22Rv1 (cell line): ENCODE measurements around the gene CACNA1E.

Experiments used
- ZFX ChIP-seq: fragments of 450-650 bp; IDR thresholded peaks from 2 replicates; pipeline ENCODE4 v1.6.1; 2017; ENCODE audit warnings: antibody characterized with exemption, borderline replicate concordance
- TF ChIP-seq, protein P1 (sequence below): fragments of 450-650 bp; IDR thresholded peaks from 2 replicates; pipeline ENCODE4 v1.5.1; 2017; ENCODE audit warnings: mild to moderate bottlenecking

DNA sequence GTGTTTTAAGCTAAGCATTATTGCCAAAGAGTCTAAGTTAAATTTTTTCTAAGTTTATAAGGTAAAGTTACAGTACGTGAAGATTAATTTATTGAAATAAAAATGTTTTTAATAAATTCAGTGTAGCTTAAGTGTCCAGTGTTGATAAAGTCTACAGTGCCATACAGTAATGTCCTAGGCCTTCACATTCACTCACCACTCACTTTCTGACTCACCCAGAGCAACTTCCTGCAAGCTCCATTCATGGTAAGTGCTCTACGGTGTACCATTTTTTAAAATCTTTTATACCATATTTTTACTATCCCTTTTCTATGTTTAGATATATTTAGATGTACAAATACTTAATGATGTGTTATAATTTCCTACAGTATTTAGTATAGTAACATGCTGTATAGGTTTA is 173.2 kb downstream of the CACNA1E start:
- TF ChIP-seq, protein P1, sequence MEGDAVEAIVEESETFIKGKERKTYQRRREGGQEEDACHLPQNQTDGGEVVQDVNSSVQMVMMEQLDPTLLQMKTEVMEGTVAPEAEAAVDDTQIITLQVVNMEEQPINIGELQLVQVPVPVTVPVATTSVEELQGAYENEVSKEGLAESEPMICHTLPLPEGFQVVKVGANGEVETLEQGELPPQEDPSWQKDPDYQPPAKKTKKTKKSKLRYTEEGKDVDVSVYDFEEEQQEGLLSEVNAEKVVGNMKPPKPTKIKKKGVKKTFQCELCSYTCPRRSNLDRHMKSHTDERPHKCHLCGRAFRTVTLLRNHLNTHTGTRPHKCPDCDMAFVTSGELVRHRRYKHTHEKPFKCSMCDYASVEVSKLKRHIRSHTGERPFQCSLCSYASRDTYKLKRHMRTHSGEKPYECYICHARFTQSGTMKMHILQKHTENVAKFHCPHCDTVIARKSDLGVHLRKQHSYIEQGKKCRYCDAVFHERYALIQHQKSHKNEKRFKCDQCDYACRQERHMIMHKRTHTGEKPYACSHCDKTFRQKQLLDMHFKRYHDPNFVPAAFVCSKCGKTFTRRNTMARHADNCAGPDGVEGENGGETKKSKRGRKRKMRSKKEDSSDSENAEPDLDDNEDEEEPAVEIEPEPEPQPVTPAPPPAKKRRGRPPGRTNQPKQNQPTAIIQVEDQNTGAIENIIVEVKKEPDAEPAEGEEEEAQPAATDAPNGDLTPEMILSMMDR, result no peak
- no peak for TF ChIP-seq ZFX
